Subcutaneous adipose tissue (tissue), 4 donors: ENCODE results near the gene STAT4. TPM values are rescaled to one million over a fixed set of nuclear protein-coding genes. Genes with fewer than 3 reads are reported as not detected.

Experiments used
- total RNA-seq, 4 donors: library from RNA; depleted of rRNA; stranded (reverse); fragments of >200 nt; gene quantifications; one replicate each; pipeline ENCODE4 v1.1.0, GENCODE V29; 2016
- TF ChIP-seq, protein P1 (sequence below): fragments of 450-650 bp; IDR thresholded peaks from one replicate; pipeline ENCODE4 v1.5.1; 2016; ENCODE audit warnings: low read depth, mild to moderate bottlenecking, control low read depth, antibody characterized with exemption, moderate library complexity

The STAT4 gene
- total RNA-seq, 4 donors from 2014 or later = 4.4 to 14.7 (median 6.7) TPM

DNA sequence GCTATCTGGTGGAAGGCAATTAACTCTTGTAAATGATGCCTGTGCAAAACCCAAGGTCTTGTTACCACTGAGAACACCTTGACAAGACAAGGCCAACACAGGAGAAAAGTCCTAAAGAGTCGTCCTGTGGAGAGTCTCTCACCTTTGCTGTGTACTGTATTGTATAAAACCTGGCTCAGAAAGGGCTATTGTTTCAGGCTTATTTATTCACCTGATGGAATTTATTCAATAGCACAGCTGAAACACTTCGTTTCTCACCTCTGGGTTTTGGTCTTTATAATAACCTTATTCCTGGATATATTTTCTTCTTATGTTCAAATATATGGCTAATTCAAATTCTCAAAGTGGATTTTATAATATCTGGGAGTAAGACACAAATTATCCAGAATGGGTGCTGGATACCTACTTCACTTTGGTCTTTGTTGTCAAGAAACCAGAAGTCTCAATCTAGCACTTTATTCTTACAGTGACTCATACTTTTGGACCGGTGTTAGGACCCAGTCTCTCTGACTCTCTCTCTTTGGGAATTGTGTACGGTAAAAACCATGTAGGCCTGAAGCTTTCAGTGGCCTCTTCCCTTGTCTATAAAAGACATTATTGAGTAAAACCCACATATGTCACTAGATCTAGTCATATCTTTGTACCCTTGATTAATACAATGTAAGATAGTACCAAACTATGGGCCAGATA is 16.1 kb upstream of the STAT4 start:
- TF ChIP-seq, protein P1, sequence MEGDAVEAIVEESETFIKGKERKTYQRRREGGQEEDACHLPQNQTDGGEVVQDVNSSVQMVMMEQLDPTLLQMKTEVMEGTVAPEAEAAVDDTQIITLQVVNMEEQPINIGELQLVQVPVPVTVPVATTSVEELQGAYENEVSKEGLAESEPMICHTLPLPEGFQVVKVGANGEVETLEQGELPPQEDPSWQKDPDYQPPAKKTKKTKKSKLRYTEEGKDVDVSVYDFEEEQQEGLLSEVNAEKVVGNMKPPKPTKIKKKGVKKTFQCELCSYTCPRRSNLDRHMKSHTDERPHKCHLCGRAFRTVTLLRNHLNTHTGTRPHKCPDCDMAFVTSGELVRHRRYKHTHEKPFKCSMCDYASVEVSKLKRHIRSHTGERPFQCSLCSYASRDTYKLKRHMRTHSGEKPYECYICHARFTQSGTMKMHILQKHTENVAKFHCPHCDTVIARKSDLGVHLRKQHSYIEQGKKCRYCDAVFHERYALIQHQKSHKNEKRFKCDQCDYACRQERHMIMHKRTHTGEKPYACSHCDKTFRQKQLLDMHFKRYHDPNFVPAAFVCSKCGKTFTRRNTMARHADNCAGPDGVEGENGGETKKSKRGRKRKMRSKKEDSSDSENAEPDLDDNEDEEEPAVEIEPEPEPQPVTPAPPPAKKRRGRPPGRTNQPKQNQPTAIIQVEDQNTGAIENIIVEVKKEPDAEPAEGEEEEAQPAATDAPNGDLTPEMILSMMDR = no peak

DNA sequence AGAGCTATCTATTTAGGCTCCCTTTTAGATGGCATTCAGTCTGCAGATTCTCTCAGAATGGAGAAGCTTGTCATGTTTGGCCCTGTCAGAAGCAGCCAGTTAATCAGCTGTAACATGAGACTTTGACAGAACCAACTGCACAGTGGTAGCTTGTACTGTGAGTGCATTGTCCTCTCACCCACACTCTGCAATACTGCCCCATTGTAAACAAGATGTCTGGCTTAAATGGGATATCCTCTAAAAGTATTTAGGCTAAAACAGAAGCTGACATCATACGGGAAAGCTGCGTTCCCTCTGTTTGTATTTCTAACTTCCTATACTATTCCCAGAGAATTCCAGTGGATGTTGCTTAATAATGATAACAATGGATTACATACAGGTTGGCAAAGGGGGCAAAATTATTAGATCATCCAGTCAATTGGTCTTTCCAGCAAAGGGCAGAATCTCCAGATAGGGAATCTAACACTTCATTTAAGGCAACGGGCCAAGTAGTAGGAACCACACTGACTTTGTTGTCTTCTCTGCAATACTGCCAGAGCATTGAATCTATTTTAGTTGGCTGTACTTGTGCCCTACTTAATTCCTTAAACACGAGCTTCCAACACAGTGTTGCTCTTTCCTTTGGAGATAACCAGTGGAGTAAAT is 15.4 kb upstream of the STAT4 start:
- TF ChIP-seq, protein P1 = no peak

DNA sequence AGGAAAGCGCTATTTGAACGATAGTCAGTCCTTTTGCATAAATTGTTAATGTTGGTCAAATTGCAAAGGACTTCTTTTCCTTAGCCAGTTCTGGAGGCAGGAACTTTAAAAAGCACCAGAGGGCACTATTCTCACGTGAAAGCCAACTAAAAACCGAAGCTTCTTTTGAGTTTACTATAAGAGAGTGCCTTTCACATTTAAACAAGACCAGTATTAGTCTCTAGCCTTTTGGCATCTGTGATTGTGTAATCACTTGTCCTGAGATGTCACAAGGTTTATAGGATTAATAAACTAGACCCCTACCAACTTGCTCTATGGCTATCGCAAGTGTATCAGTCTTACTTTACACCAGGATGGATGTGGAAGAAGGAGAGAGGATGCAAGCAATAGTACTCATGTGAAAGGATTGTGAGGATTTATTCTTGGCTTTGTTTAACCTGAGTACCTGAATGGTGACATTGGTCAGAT is 14.4 kb upstream of the STAT4 start:
- TF ChIP-seq, protein P1 = no peak

DNA sequence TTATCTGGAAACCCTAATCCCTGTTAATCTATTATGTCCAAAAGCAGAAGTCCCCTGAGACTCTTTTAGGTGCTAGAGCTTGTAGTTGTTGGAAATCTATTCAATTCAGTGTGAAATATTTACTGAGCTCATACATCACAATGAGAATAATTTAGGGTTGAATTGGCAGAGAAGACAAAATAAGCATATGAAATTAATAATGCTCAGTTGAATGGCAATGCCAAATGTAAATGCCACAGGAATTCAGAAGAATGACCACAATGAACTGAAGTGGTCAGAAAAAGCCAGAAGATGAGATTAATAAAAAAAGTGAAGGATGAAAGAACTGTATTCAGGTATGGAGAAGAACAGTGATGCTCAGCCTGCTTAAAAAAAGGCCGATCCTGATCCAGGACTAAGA is 8.0 kb upstream of the STAT4 start:
- TF ChIP-seq, protein P1 = no peak

DNA sequence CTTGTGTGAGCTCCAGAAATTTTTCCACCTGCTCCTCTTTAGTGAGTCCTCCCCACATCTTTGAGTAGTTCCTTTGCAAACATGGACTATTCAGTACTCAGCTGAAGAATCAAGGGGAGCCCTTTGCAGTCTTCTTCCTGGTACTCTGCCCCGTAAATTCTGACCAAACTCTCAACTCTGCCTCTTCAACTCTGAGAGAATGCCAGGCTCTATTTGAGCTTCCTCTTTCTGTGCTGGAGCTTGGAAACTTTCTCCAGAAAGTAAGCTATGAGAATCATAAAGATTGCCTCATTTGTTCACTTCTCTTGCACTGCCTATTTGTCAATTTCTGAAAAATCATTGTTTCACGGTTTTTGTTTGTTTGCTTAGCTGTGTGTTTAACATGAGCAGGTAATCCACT is 7.4 kb upstream of the STAT4 start:
- TF ChIP-seq, protein P1 = no peak

DNA sequence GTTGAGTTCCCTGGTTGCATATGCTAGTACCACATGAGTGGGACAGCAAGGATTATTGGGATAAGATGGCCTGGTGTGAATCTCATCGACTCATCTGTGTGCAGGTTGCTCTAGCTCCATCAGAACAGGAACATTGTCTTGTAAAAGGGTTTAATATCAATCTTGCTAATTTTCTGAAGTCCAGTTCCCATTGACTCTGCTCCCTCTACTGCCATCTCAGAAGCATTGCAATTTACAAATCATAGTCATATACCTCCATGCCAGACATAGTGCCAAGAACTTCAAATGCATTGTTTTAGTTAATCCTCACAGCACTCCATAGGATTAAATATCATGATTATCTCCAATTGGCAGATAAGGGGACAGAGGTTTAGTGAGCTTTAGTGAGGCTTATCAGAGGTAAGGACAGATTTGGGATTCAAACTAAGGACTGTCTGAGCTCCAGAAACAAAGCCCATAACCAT is 4.8 kb upstream of the STAT4 start:
- TF ChIP-seq, protein P1 = no peak

DNA sequence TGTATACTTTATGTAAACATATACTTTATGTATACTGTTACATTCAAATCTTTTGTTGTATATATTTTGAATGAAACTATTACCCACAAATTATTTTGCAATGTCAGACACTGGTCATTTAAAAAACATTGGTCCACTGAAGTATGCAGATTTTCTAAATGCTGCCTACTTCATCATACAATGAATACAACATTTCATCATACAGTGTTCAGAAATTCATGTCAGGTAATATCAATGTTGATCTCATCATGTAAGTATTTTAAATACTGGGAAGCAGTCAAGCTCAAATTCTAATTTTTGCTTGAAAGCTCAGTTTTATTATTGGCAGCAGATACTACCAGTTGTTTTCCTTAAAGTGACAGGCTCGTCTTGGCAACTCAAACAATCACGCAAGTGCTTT is 2.9 kb upstream of the STAT4 start:
- TF ChIP-seq, protein P1 = no peak
